Activated CD4-positive, alpha-beta T cell treated with anti-CD3 and anti-CD28 coated beads for 36 hours (primary cell): ENCODE results near the gene DUSP16. TPM values are rescaled to one million over a fixed set of nuclear protein-coding genes. Genes with fewer than 3 reads are reported as not detected.

Experiments used
- ATAC-seq: fragments of 200-7000 bp; cut with Tn5 transposase; one replicate; pipeline ENCODE4 v1.10.0; 2021; ENCODE audit warnings: mild to moderate bottlenecking, moderate library complexity
- CTCF ChIA-PET: fragments of 350-600 bp; sonication (Branson Sonifier 250); formaldehyde crosslinking; loops from one replicate; lab custom pipeline; 2021; ENCODE audit warnings: antibody characterized with exemption; lab: Charles Lee
- POLR2A ChIA-PET: fragments of 350-600 bp; sonication (Branson Sonifier 250); formaldehyde crosslinking; loops from one replicate; lab custom pipeline; 2021; ENCODE audit warnings: antibody characterized with exemption, inconsistent platforms; lab: Charles Lee
- DNase-seq: peaks from one replicate; pipeline ENCODE4 v3.0.0-alpha.2; 2020
- H3K27ac Mint-ChIP-seq: one replicate; pipeline ENCODE4 v1.8.0; 2021; ENCODE audit warnings: mixed read lengths
- H3K27me3 Mint-ChIP-seq: one replicate; pipeline ENCODE4 v1.8.0; 2021; ENCODE audit warnings: mixed read lengths
- H3K36me3 Mint-ChIP-seq: one replicate; pipeline ENCODE4 v1.8.0; 2021; ENCODE audit warnings: low read depth, mixed read lengths
- H3K4me1 Mint-ChIP-seq: one replicate; pipeline ENCODE4 v1.8.0; 2021; ENCODE audit warnings: mixed read lengths
- H3K4me3 Mint-ChIP-seq: one replicate; pipeline ENCODE4 v1.8.0; 2021; ENCODE audit warnings: mild to moderate bottlenecking, moderate library complexity, mixed read lengths
- H3K9me3 Mint-ChIP-seq: one replicate; pipeline ENCODE4 v1.8.0; 2021; ENCODE audit warnings: low read depth, mixed read lengths
- intact Hi-C, 2 experiments: fragments of 100-400 bp; cut with DNase I in 1 of 2; cut with micrococcal nuclease in 1 of 2; formaldehyde crosslinking; loops; one replicate each; pipeline versions ENCODE4 v1.14.2 to v1.15.1; 2022 to 2024; cut with DNase I, micrococcal nuclease
- total RNA-seq, 2 experiments: library from RNA; stranded (reverse); gene quantifications; one replicate each; pipeline ENCODE4 v1.2.3, GENCODE V29; 2021

Gene DUSP16
- 10 to 100 TPM; 39.3 to 40.4 TPM for total RNA-seq

GRCh38 chr12:12562585-12563261 lies at the start of gene DUSP16:
TSS of gene DUSP16 (minus strand) at chr12:12562863. CDS start at chr12:12521098, 41,765 bp downstream.
- Mint-ChIP-seq H3K9me3 (no peaks in the 10 kb centered on the region), H3K27ac (peak within 1 kb of the TSS; percentile 88), H3K4me1 (peaks cover 37% of the 10 kb centered on the region), H3K4me3 (peak within 1 kb of the TSS; percentile 84), H3K27me3 (no peaks in the 10 kb centered on the region), H3K36me3 (peaks cover 20% of the 10 kb centered on the region)
- ATAC-seq (peak; percentile 76), DNase-seq (peak; percentile 82)
- intact Hi-C loops = loop anchor here (1.0 to 5.0 kb wide), 17 partner anchors 20 to 555 kb away; partner anchors contain the start of genes BORCS5 (in 2 of the 2), CDKN1B (in 2 of the 2) and GPR19 (in 1 of the 2)
- POLR2A ChIA-PET = interaction anchor here (0.6 to 1.4 kb wide), 7 partner anchors 11 to 217 kb away, joined by 3 to 6 read pairs (median 4); no protein-coding TSS in a partner anchor
- CTCF ChIA-PET = interaction anchor here (0.6 to 2.6 kb wide), 21 partner anchors 8 to 747 kb away, joined by 3 to 26 read pairs (median 4); no protein-coding TSS in a partner anchor

- peaks cover 66% of the 10 kb centered on the region for H3K4me1 Mint-ChIP-seq
- ChIA-PET CTCF (interaction anchor here (0.7 to 1.4 kb wide), 7 partner anchors 9 to 235 kb away, joined by 3 to 7 read pairs (median 4); no protein-coding TSS in a partner anchor), POLR2A (interaction anchor here (0.6 to 1.6 kb wide), 5 partner anchors 49 to 256 kb away, joined by 3 to 6 read pairs (median 4); partner anchors contain the start of genes BORCS5 and DUSP16)
- intact Hi-C loops = loop anchor here (1.0 to 5.0 kb wide), 5 partner anchors 33 to 255 kb away; partner anchors contain the start of genes BORCS5 (in 1 of the 2), CDKN1B (in 1 of the 2) and GPR19 (in 1 of the 2)
- DNase-seq (peak; percentile 42), ATAC-seq (peak; percentile 31)
- H3K4me3 Mint-ChIP-seq = peak overlapping the region; percentile 93
- H3K9me3 Mint-ChIP-seq = no peaks in the 10 kb centered on the region
- no peaks in the 10 kb centered on the region for H3K27me3 Mint-ChIP-seq
- H3K27ac Mint-ChIP-seq = peak overlapping the region; percentile 98
- peaks cover 17% of the 10 kb centered on the region for H3K36me3 Mint-ChIP-seq
Measured at GRCh38 chr12:12612358-12612757, 49.7 kb upstream of the DUSP16 start.

GRCh38 chr12:12611512-12612306 lies 49.0 kb upstream of the DUSP16 start, which contains the start of gene CREBL2:
TSS of gene CREBL2 (plus strand) at chr12:12611876. CDS start at chr12:12612173, 297 bp downstream.
- ATAC-seq = peak; percentile 77
- Mint-ChIP-seq H3K4me3 (peak within 1 kb of the TSS; percentile 93), H3K4me1 (peaks cover 68% of the 10 kb centered on the region), H3K9me3 (no peaks in the 10 kb centered on the region), H3K27ac (peak within 1 kb of the TSS; percentile 98), H3K36me3 (peaks cover 14% of the 10 kb centered on the region), H3K27me3 (no peaks in the 10 kb centered on the region)
- intact Hi-C loops = loop anchor here (1.0 to 5.0 kb wide), 9 partner anchors 34 to 255 kb away; partner anchors contain the start of genes BORCS5 (in 2 of the 2), GPR19 (in 2 of the 2) and CDKN1B (in 1 of the 2)
- CTCF ChIA-PET = interaction anchor here (0.7 to 1.4 kb wide), 4 partner anchors 10 to 125 kb away, joined by 3 to 4 read pairs (median 4); no protein-coding TSS in a partner anchor
- peak; percentile 92 for DNase-seq
- POLR2A ChIA-PET = interaction anchor here (0.5 to 1.6 kb wide), 6 partner anchors 49 to 255 kb away, joined by 3 to 10 read pairs (median 4); partner anchors contain the start of genes BORCS5 and DUSP16

- intact Hi-C loops = loop anchor here (1.0 to 5.0 kb wide), 6 partner anchors 49 to 254 kb away; partner anchors contain the start of genes BORCS5 (in 2 of the 2), CDKN1B (in 1 of the 2) and GPR19 (in 1 of the 2)
- no peak for ATAC-seq
- no peaks in the 10 kb centered on the region for H3K9me3 Mint-ChIP-seq
- H3K4me3 Mint-ChIP-seq = peak overlapping the region; percentile 93
- POLR2A ChIA-PET = interaction anchor here (1.1 kb wide), 1 partner anchor 23 kb away, joined by 3 read pairs; no protein-coding TSS in a partner anchor
- H3K27ac Mint-ChIP-seq = peak overlapping the region; percentile 98
- no peak for DNase-seq
- CTCF ChIA-PET = interaction anchor here (1.1 to 1.2 kb wide), 2 partner anchors 47 to 87 kb away, joined by 3 to 5 read pairs; no protein-coding TSS in a partner anchor
- peaks cover 67% of the 10 kb centered on the region for H3K4me1 Mint-ChIP-seq
- no peaks in the 10 kb centered on the region for H3K27me3 Mint-ChIP-seq
- peaks cover 12% of the 10 kb centered on the region for H3K36me3 Mint-ChIP-seq
Measured at GRCh38 chr12:12610711-12611110, 48.0 kb upstream of the DUSP16 start.

GRCh38 chr12:12609692-12610091 lies 47.0 kb upstream of the DUSP16 start:
- H3K4me1 Mint-ChIP-seq = peaks cover 60% of the 10 kb centered on the region
- CTCF ChIA-PET = interaction anchor here (0.9 to 1.2 kb wide), 3 partner anchors 46 to 88 kb away, joined by 3 to 5 read pairs (median 3); no protein-coding TSS in a partner anchor

GRCh38 chr12:12608557-12608957 lies 45.9 kb upstream of the DUSP16 start:
- CTCF ChIA-PET = interaction anchor here (0.7 to 1.3 kb wide), 3 partner anchors 48 to 128 kb away, joined by 3 to 6 read pairs (median 3); no protein-coding TSS in a partner anchor
- intact Hi-C loops = loop anchor here in 1 of 2 experiments (5.0 kb wide), 2 partner anchors 101 to 601 kb away; no protein-coding TSS in a partner anchor
- Mint-ChIP-seq H3K4me3 (no peak overlapping the region), H3K27me3 (no peaks in the 10 kb centered on the region), H3K36me3 (peaks cover 4% of the 10 kb centered on the region), H3K9me3 (no peaks in the 10 kb centered on the region), H3K4me1 (peaks cover 49% of the 10 kb centered on the region), H3K27ac (peak overlapping the region; percentile 10)
- peak; percentile 46 for DNase-seq
- ATAC-seq = no peak
- POLR2A ChIA-PET = no interaction called here

More at GRCh38 chr12:12609692-12610091, 47.0 kb upstream of the DUSP16 start:
- H3K27me3 Mint-ChIP-seq = no peaks in the 10 kb centered on the region
- H3K4me3 Mint-ChIP-seq = no peak overlapping the region
- ATAC-seq = no peak
- peaks cover 10% of the 10 kb centered on the region for H3K36me3 Mint-ChIP-seq
- no peak for DNase-seq
- H3K27ac Mint-ChIP-seq = peak overlapping the region; percentile 63
- no peaks in the 10 kb centered on the region for H3K9me3 Mint-ChIP-seq
- intact Hi-C loops = loop anchor here (2.0 to 5.0 kb wide), 6 partner anchors 102 to 602 kb away; partner anchors contain the start of genes BORCS5 (in 2 of the 2) and CDKN1B (in 1 of the 2)
- POLR2A ChIA-PET = interaction anchor here (0.6 to 1.1 kb wide), 2 partner anchors 22 to 597 kb away, joined by 3 to 4 read pairs; no protein-coding TSS in a partner anchor

- Mint-ChIP-seq H3K4me1 (peaks cover 40% of the 10 kb centered on the region), H3K4me3 (peak overlapping the region; percentile 24), H3K36me3 (no peaks in the 10 kb centered on the region), H3K27ac (peak overlapping the region; percentile 89), H3K9me3 (no peaks in the 10 kb centered on the region), H3K27me3 (no peaks in the 10 kb centered on the region)
- DNase-seq = no peak
- CTCF ChIA-PET = interaction anchor here (0.7 to 1.3 kb wide), 9 partner anchors 23 to 248 kb away, joined by 3 to 5 read pairs (median 4); partner anchors contain the start of gene DUSP16
- intact Hi-C loops = loop anchor here (1.0 to 5.0 kb wide), 6 partner anchors 24 to 600 kb away; no protein-coding TSS in a partner anchor
- ATAC-seq = peak; percentile 42
- POLR2A ChIA-PET = interaction anchor here (0.6 to 0.7 kb wide), 2 partner anchors 24 to 89 kb away, joined by 3 to 5 read pairs; partner anchors contain the start of gene GPR19
Measured at GRCh38 chr12:12606781-12607589, 44.3 kb upstream of the DUSP16 start.

- peaks cover 27% of the 10 kb centered on the region for H3K4me1 Mint-ChIP-seq
- DNase-seq (no peak), ATAC-seq (no peak)
- intact Hi-C loops = loop anchor here in 1 of 2 experiments (5.0 kb wide), 2 partner anchors 97 to 597 kb away; no protein-coding TSS in a partner anchor
- ChIA-PET CTCF (no interaction called here), POLR2A (no interaction called here)
- H3K36me3 Mint-ChIP-seq = no peaks in the 10 kb centered on the region
- no peaks in the 10 kb centered on the region for H3K27me3 Mint-ChIP-seq
- H3K4me3 Mint-ChIP-seq = no peak overlapping the region
- no peak overlapping the region for H3K27ac Mint-ChIP-seq
- no peaks in the 10 kb centered on the region for H3K9me3 Mint-ChIP-seq
Measured at GRCh38 chr12:12604740-12605139, 42.1 kb upstream of the DUSP16 start.

GRCh38 chr12:12600659-12601058 lies 38.0 kb upstream of the DUSP16 start:
- ATAC-seq (no peak), DNase-seq (no peak)
- no peak overlapping the region for H3K27ac Mint-ChIP-seq
- ChIA-PET CTCF (interaction anchor here (1.1 to 1.8 kb wide), 2 partner anchors 8 to 37 kb away, joined by 4 to 10 read pairs; partner anchors contain the start of gene DUSP16), POLR2A (no interaction called here)
- no peaks in the 10 kb centered on the region for H3K27me3 Mint-ChIP-seq
- H3K4me1 Mint-ChIP-seq = no peaks in the 10 kb centered on the region
- H3K36me3 Mint-ChIP-seq = no peaks in the 10 kb centered on the region
- no peaks in the 10 kb centered on the region for H3K9me3 Mint-ChIP-seq
- H3K4me3 Mint-ChIP-seq = no peak overlapping the region
- intact Hi-C loops = no loop called here
